ENCODE data around the gene TLR10.

DNA sequence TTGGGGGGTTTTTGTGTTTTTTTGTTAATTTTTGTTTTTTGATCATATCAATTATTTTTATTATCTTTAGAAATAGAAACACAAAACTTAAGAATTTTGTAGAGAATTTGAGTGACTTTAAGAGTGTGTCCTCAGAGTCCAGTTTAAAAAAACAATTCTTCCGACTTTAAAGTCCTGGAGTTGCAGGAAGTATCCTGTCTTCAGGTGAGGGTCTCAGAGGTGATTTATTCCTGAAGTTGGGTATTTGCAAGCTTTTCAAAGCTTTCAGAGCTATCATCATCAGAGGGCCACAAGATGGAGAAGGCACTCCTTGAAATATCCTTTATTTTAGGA lies 23.0 kb downstream of the TLR10 start:
- TF ChIP-seq POLR2A (IDR thresholded peaks at IDR 0.05; ENCODE audit: low read length) (no peak), CHD2 (IDR thresholded peaks at IDR 0.05; ENCODE audit: low read length, partially characterized antibody) (no peak), CEBPB (IDR thresholded peaks at IDR 0.05) (no peak), CTCF (IDR thresholded peaks at IDR 0.05) (no peak), BHLHE40 (IDR thresholded peaks at IDR 0.05; ENCODE audit: low read depth, low read length) (no peak), ZFP36 (IDR thresholded peaks at IDR 0.05; ENCODE audit: borderline replicate concordance, partially characterized antibody) (no peak), MAZ (IDR thresholded peaks at IDR 0.05; ENCODE audit: borderline replicate concordance, low read depth, low read length) (no peak), RFX5 (IDR thresholded peaks at IDR 0.05) (no peak), ATOH8 (CRISPR knock-in tag; IDR thresholded peaks at IDR 0.05; ENCODE audit: low read depth) (no peak), GATA3 (IDR thresholded peaks at IDR 0.05; ENCODE audit: borderline replicate concordance) (no peak)
- TF ChIP-seq, protein P1, sequence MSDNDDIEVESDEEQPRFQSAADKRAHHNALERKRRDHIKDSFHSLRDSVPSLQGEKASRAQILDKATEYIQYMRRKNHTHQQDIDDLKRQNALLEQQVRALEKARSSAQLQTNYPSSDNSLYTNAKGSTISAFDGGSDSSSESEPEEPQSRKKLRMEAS (IDR thresholded peaks at IDR 0.05): no peak

Data from A549 (cell line).